ENCODE results near the gene GPR26.

GPR26 gene

GRCh38 chr10:123640016-123640535 lies 26.1 kb upstream of the GPR26 start (continued):
- TF ChIP-seq AEBP2 (tag by site-specific recombination; IDR thresholded peaks at IDR 0.05; ENCODE audit: borderline replicate concordance) (no peak), ZNF423 (tag by site-specific recombination; IDR thresholded peaks at IDR 0.05) (no peak), ZNF785 (tag by site-specific recombination; IDR thresholded peaks at IDR 0.05) (no peak), ZFHX2 (tag by site-specific recombination; conservative IDR thresholded peaks at IDR 0.05) (no peak), ZNF37A (tag by site-specific recombination; IDR thresholded peaks at IDR 0.05) (no peak), REST (tag by site-specific recombination; IDR thresholded peaks at IDR 0.05) (no peak), ZNF670 (tag by site-specific recombination; IDR thresholded peaks at IDR 0.05; ENCODE audit: low read depth) (no peak)

GRCh38 chr10:123642293-123642692 lies 23.9 kb upstream of the GPR26 start:
- H3K27ac ChIP-seq (ENCODE audit: extremely low read depth, low read depth, low read length) = no peak overlapping the region
- no peak overlapping the region for H3K4me3 ChIP-seq (ENCODE audit: low read depth, low read length)
- no peaks in the 10 kb centered on the region for H3K36me3 ChIP-seq (ENCODE audit: control insufficient read depth in 2 of 2, insufficient read depth in 1 of 2, low read length in 2 of 2)
- no peak for TF ChIP-seq SP3 (tag by site-specific recombination; IDR thresholded peaks at IDR 0.05)
- no peak for TF ChIP-seq ZNF558 (tag by site-specific recombination; IDR thresholded peaks at IDR 0.05)
- TF ChIP-seq ZNF266 (tag by site-specific recombination; IDR thresholded peaks at IDR 0.05; ENCODE audit: low read depth) = no peak
- TF ChIP-seq ZNF704 (tag by site-specific recombination; IDR thresholded peaks at IDR 0.05) = no peak
- no peak for TF ChIP-seq TRIM28 (IDR thresholded peaks at IDR 0.05; ENCODE audit: borderline replicate concordance, low read length)
- peak; percentile 64; the same call in 1 of the 2 replicates for TF ChIP-seq ZNF341 (tag by site-specific recombination; IDR thresholded peaks at IDR 0.05; ENCODE audit: low read depth)
- no peak for TF ChIP-seq ZNF707 (tag by site-specific recombination; IDR thresholded peaks at IDR 0.05)
- TF ChIP-seq ZNF354C (tag by site-specific recombination; IDR thresholded peaks at IDR 0.05; ENCODE audit: borderline replicate concordance, low read depth) = no peak
- H3K4me1 ChIP-seq (ENCODE audit: control insufficient read depth, insufficient read depth, low read length) = no peaks in the 10 kb centered on the region
- POLR2A ChIA-PET = no interaction called here
- no peaks in the 10 kb centered on the region for H3K9me3 ChIP-seq (ENCODE audit: control insufficient read depth, insufficient read depth, low read depth, low read length)
- CTCF ChIA-PET = no interaction called here

- ChIA-PET CTCF (no interaction called here), POLR2A (no interaction called here)
- H3K4me3 ChIP-seq (ENCODE audit: low read depth, low read length) = no peak overlapping the region
- no peaks in the 10 kb centered on the region for H3K9me3 ChIP-seq (ENCODE audit: control insufficient read depth, insufficient read depth, low read depth, low read length)
- H3K27ac ChIP-seq (ENCODE audit: extremely low read depth, low read depth, low read length) = no peak overlapping the region
- H3K4me1 ChIP-seq (ENCODE audit: control insufficient read depth, insufficient read depth, low read length) = no peaks in the 10 kb centered on the region
- H3K36me3 ChIP-seq (ENCODE audit: control insufficient read depth in 2 of 2, insufficient read depth in 1 of 2, low read length in 2 of 2) = no peaks in the 10 kb centered on the region
- TF ChIP-seq ZNF514 (tag by site-specific recombination; IDR thresholded peaks at IDR 0.05) = no peak
- no peak for TF ChIP-seq ZNF549 (tag by site-specific recombination; IDR thresholded peaks at IDR 0.05)
- no peak for TF ChIP-seq ZNF146 (tag by site-specific recombination; IDR thresholded peaks at IDR 0.05)
- TF ChIP-seq ZNF416 (tag by site-specific recombination; IDR thresholded peaks at IDR 0.05) = no peak
- TF ChIP-seq ZBTB1 (tag by site-specific recombination; IDR thresholded peaks at IDR 0.05) = no peak
- no peak for TF ChIP-seq ZSCAN16 (tag by site-specific recombination; IDR thresholded peaks at IDR 0.05)
- TF ChIP-seq PATZ1 (tag by site-specific recombination; IDR thresholded peaks at IDR 0.05) = no peak
These were observed 23.5 kb upstream of the GPR26 start for GRCh38 chr10:123642697-123643096.

Data from HEK293 (cell line).